Ascending aorta (tissue), 2 donors: Measurements from ENCODE around the gene ENHO. TPM values are rescaled to one million over a fixed set of nuclear protein-coding genes. Genes with fewer than 3 reads are reported as not detected.
A peak's percentile ranks its signal among the peaks of the same experiment; 100 is the strongest.
"Not testable (repeated sequence)": the region's sequence is repeated elsewhere in the genome, so short reads cannot be mapped to it uniquely, and the experiment has no call there.

Experiments
- DNase-seq, 2 donors: peaks; one replicate each; pipeline ENCODE4 v3.0.0-alpha.2; 2019; ENCODE audit warnings: low spot score in 2 of 2
- H3K27ac ChIP-seq, 2 donors: fragments of 200-600 bp; sonication (generic); one replicate each; pipeline ENCODE4 v1.5.1; 2016 to 2017; ENCODE audit warnings: mild to moderate bottlenecking in 1 of 2
- H3K27me3 ChIP-seq: fragments of 200-600 bp; sonication (generic); one replicate; pipeline ENCODE4 v1.5.1; 2017
- H3K36me3 ChIP-seq, 2 donors: fragments of 200-600 bp; sonication (generic); one replicate each; pipeline ENCODE4 v1.5.1; 2016
- H3K4me1 ChIP-seq, 2 donors: fragments of 200-600 bp; sonication (generic); one replicate each; pipeline ENCODE4 v1.5.1; 2016 to 2017; ENCODE audit warnings: mild to moderate bottlenecking in 1 of 2
- H3K4me3 ChIP-seq, 2 donors: fragments of 200-600 bp; sonication (generic); one replicate each; pipeline ENCODE4 v1.5.1; 2016 to 2017; ENCODE audit warnings: mild to moderate bottlenecking in 1 of 2
- H3K9me3 ChIP-seq, 2 donors: fragments of 200-600 bp; sonication (generic); one replicate each; pipeline ENCODE4 v1.5.1; 2016
- intact Hi-C: fragments of 100-400 bp; cut with DNase I; formaldehyde crosslinking; loops from one replicate; pipeline ENCODE4 v1.15.1; 2023
- total RNA-seq: library from RNA; depleted of rRNA; stranded (reverse); fragments of >200 nt; gene quantifications from one replicate; pipeline ENCODE4 v1.1.0, GENCODE V29; 2016
- TF ChIP-seq, protein P1 (sequence below), 3 experiments: fragments of 200-600 bp in 2 of 3; fragments of 450-650 bp in 1 of 3; sonication (generic) in 2 of 3; IDR thresholded peaks; one replicate each; pipeline ENCODE4 v1.5.1; 2016 to 2019; ENCODE audit warnings: antibody characterized with exemption in 3 of 3, mild to moderate bottlenecking in 1 of 3, moderate library complexity in 1 of 3

Gene ENHO
- total RNA-seq, 1 donor from 2014 or later, result not detected

- intact Hi-C loops, result no loop called here
Observed at GRCh38 chr9:34540827-34541226, 18.0 kb upstream of the ENHO start.

GRCh38 chr9:34536685-34537084 is 13.9 kb upstream of the ENHO start:
- Histone ChIP-seq H3K9me3 (no peaks in the 10 kb centered on the region), H3K36me3 (no peaks in the 10 kb centered on the region), H3K27ac (no peak overlapping the region), H3K4me3 (no peak overlapping the region), H3K27me3 (no peaks in the 10 kb centered on the region), H3K4me1 (no peaks in the 10 kb centered on the region)
- DNase-seq, result no peak
- intact Hi-C loops, result no loop called here
- TF ChIP-seq, protein P1, sequence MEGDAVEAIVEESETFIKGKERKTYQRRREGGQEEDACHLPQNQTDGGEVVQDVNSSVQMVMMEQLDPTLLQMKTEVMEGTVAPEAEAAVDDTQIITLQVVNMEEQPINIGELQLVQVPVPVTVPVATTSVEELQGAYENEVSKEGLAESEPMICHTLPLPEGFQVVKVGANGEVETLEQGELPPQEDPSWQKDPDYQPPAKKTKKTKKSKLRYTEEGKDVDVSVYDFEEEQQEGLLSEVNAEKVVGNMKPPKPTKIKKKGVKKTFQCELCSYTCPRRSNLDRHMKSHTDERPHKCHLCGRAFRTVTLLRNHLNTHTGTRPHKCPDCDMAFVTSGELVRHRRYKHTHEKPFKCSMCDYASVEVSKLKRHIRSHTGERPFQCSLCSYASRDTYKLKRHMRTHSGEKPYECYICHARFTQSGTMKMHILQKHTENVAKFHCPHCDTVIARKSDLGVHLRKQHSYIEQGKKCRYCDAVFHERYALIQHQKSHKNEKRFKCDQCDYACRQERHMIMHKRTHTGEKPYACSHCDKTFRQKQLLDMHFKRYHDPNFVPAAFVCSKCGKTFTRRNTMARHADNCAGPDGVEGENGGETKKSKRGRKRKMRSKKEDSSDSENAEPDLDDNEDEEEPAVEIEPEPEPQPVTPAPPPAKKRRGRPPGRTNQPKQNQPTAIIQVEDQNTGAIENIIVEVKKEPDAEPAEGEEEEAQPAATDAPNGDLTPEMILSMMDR (IDR thresholded peaks at IDR 0.05), result no peak

More at GRCh38 chr9:34540827-34541226, 18.0 kb upstream of the ENHO start:
- Histone ChIP-seq H3K27me3 (no peaks in the 10 kb centered on the region), H3K4me3 (no peak overlapping the region), H3K27ac (no peak overlapping the region), H3K9me3 (no peaks in the 10 kb centered on the region), H3K4me1 (no peaks in the 10 kb centered on the region), H3K36me3 (no peaks in the 10 kb centered on the region)
- DNase-seq, result no peak
- TF ChIP-seq, protein P1 (IDR thresholded peaks at IDR 0.05), result no peak

DNA sequence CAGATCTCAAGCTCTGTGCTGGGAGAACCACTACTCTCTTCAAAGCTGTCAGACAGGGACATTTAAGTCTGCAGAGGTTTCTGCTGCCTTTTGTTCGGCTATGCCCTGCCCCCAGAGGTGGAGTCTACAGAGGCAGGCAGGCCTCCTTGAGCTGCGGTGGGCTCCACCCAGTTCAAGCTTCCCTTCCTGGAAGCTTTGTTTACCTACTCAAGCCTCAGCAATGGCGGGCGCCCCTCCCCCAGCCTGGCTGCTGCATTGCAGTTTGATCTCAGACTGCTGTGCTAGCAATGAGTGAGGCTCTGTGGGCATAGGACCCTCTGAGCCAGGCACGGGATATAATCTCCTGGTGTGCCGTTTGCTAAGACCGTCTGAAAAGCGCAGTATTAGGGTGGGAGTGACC is 9.3 kb upstream of the ENHO start:
- H3K27me3 ChIP-seq, H3K4me1 ChIP-seq, H3K9me3 ChIP-seq, H3K36me3 ChIP-seq, H3K27ac ChIP-seq, H3K4me3 ChIP-seq, DNase-seq, intact Hi-C loops: not testable (repeated sequence)

- H3K4me1 ChIP-seq, result peaks cover 3 to 5% of the 10 kb centered on the region in 2 donors
- intact Hi-C loops, result no loop called here
- H3K27me3 ChIP-seq, result no peaks in the 10 kb centered on the region
- no peaks in the 10 kb centered on the region for H3K36me3 ChIP-seq
- no peaks in the 10 kb centered on the region for H3K9me3 ChIP-seq
- TF ChIP-seq, protein P1 (IDR thresholded peaks at IDR 0.05), result no peak
- no peak for DNase-seq
- H3K27ac ChIP-seq, result no peak overlapping the region
- H3K4me3 ChIP-seq, result no peak overlapping the region
Observed at GRCh38 chr9:34526026-34526425, 3.2 kb upstream of the ENHO start.

DNA sequence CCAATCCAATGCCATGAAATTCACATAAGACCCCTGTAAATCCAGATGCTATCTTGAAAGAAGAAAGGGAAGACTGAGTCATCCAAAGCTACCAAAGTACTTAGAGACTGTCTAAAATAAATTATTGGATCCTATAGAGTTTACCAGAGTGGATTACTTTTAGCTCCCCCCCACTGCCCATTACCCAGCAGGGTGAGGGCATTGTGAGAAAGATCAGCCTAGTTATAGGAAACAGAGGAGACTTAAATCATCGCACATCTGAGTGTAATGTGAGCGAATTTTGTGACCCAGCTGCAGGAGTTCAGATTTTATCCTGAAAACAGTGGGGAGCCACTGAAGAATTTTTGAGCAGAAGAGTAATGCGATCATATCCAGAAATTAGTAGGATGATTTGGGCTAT is 1.6 kb upstream of the ENHO start:
- TF ChIP-seq, protein P1 (IDR thresholded peaks at IDR 0.05), result no peak
- H3K9me3 ChIP-seq, result no peaks in the 10 kb centered on the region
- no peaks in the 10 kb centered on the region for H3K36me3 ChIP-seq
- no peak overlapping the region for H3K4me3 ChIP-seq
- no peaks in the 10 kb centered on the region for H3K27me3 ChIP-seq
- intact Hi-C loops, result loop anchor here (5.0 kb wide), 2 partner anchors 88 to 397 kb away; partner anchors contain the start of genes DCAF12 and RPP25L
- peaks cover 3 to 5% of the 10 kb centered on the region in 2 donors for H3K4me1 ChIP-seq
- H3K27ac ChIP-seq, result no peak overlapping the region
- DNase-seq, result no peak

- Histone ChIP-seq H3K27ac (no peak overlapping the region), H3K9me3 (no peaks in the 10 kb centered on the region), H3K36me3 (no peaks in the 10 kb centered on the region), H3K4me3 (peak overlapping the region; percentile 47 to 68), H3K27me3 (no peaks in the 10 kb centered on the region), H3K4me1 (peaks cover 3 to 5% of the 10 kb centered on the region in 2 donors)
- DNase-seq, result peak in 1 of 2 donors; percentile 62
- intact Hi-C loops, result loop anchor here (2.0 to 5.0 kb wide), 3 partner anchors 63 to 395 kb away; partner anchors contain the start of genes DCAF12, DNAI1, FAM219A and RPP25L
- TF ChIP-seq, protein P1 (IDR thresholded peaks at IDR 0.05), result no peak
Observed at GRCh38 chr9:34522091-34522887, 501 bp downstream of the ENHO start.
